NOMO-1 (cell line): ENCODE data around the gene ABCC2.
"Not testable (repeated sequence)": the region's sequence is repeated elsewhere in the genome, so short reads cannot be mapped to it uniquely, and the experiment has no call there.

Source experiments
- DNase-seq, 2 experiments: peaks; one replicate each; lab custom pipeline; 2025; ENCODE audit not compliant: unreplicated experiment in 2 of 2; lab: John Stamatoyannopoulos, UW

ABCC2 gene

GRCh38 chr10:99782447-99783286, at the start of gene ABCC2:
TSS of gene ABCC2 (plus strand) at chr10:99782640. CDS start at chr10:99782845, 205 bp downstream.
- DNase-seq: no peak

- DNase-seq: no peak
Observed at GRCh38 chr10:99733366-99733765, 49.1 kb upstream of the ABCC2 start.

GRCh38 chr10:99734111-99734510, 48.3 kb upstream of the ABCC2 start:
- DNase-seq: not testable (repeated sequence)

GRCh38 chr10:99740260-99740659, 42.2 kb upstream of the ABCC2 start:
- no peak for DNase-seq

GRCh38 chr10:99740933-99741559, 41.4 kb upstream of the ABCC2 start:
- DNase-seq: no peak

GRCh38 chr10:99742254-99742653, 40.2 kb upstream of the ABCC2 start:
- no peak for DNase-seq

- no peak for DNase-seq
Observed at GRCh38 chr10:99742701-99743100, 39.7 kb upstream of the ABCC2 start.

GRCh38 chr10:99743841-99744240, 38.6 kb upstream of the ABCC2 start:
- no peak for DNase-seq

- not testable (repeated sequence) for DNase-seq
Observed at GRCh38 chr10:99746166-99746565, 36.3 kb upstream of the ABCC2 start.

- DNase-seq: no peak
Observed at GRCh38 chr10:99748823-99749451, 33.5 kb upstream of the ABCC2 start.

GRCh38 chr10:99750641-99751040, 31.8 kb upstream of the ABCC2 start:
- no peak for DNase-seq

GRCh38 chr10:99754670-99755069, 27.8 kb upstream of the ABCC2 start:
- no peak for DNase-seq

- DNase-seq: no peak
Observed at GRCh38 chr10:99756159-99756558, 26.3 kb upstream of the ABCC2 start.

- no peak for DNase-seq
Observed at GRCh38 chr10:99758211-99758891, 24.1 kb upstream of the ABCC2 start.

- no peak for DNase-seq
Observed at GRCh38 chr10:99760321-99760720, 22.1 kb upstream of the ABCC2 start.

- no peak for DNase-seq
Observed at GRCh38 chr10:99761365-99761764, 21.1 kb upstream of the ABCC2 start.

- no peak for DNase-seq
Observed at GRCh38 chr10:99765672-99766301, 16.7 kb upstream of the ABCC2 start.

- no peak for DNase-seq
Observed at GRCh38 chr10:99766302-99766681, 16.1 kb upstream of the ABCC2 start.

- no peak for DNase-seq
Observed at GRCh38 chr10:99767901-99768300, 14.5 kb upstream of the ABCC2 start.

- DNase-seq: no peak
Observed at GRCh38 chr10:99768556-99768955, 13.9 kb upstream of the ABCC2 start.

GRCh38 chr10:99769706-99770105, 12.7 kb upstream of the ABCC2 start:
- no peak for DNase-seq
